Panc1 (cell line): Measurements from ENCODE around the gene CCNJL. TPM values are rescaled to one million over a fixed set of nuclear protein-coding genes. Genes with fewer than 3 reads are reported as not detected.

ENCODE experiments used
- ATAC-seq: fragments of 200-7000 bp; cut with Tn5 transposase; 2 replicates; pipeline ENCODE4 v1.9.1; 2020; ENCODE audit warnings: mild to moderate bottlenecking, moderate library complexity
- BruUV-seq: library from RNA; stranded (reverse); fragments of 400-500 nt; replicated peaks from 2 replicates; lab custom pipeline; 2021; lab: Mats Ljungman, UMichigan
- CTCF ChIA-PET: fragments of 300-600 bp; sonication (Branson Sonifier 250); formaldehyde crosslinking; loops from one replicate; lab custom pipeline; 2022; ENCODE audit warnings: antibody characterized with exemption; lab: Charles Lee
- POLR2A ChIA-PET: fragments of 300-600 bp; sonication (Branson Sonifier 250); formaldehyde crosslinking; loops from one replicate; lab custom pipeline; 2022; ENCODE audit warnings: antibody characterized with exemption; lab: Charles Lee
- DNase-seq: peaks from one replicate; pipeline ENCODE4 v3.0.0-alpha.2; 2010; ENCODE audit warnings: low read depth, low spot score
- H3K27ac ChIP-seq: 2 replicates; pipeline ENCODE4 v1.5.1; 2011; ENCODE audit warnings: mild to moderate bottlenecking, low read length, inconsistent platforms
- H3K27me3 ChIP-seq: fragments of 200-500 bp; sonication (Bioruptor generic); 2 replicates; pipeline ENCODE4 v1.6.0; 2014; ENCODE audit warnings: low read length, inconsistent platforms; ENCODE audit not compliant: control insufficient read depth, insufficient read depth
- H3K36me3 ChIP-seq: fragments of 200-500 bp; sonication (Bioruptor generic); 2 replicates; pipeline ENCODE4 v1.5.1; 2014; ENCODE audit warnings: inconsistent platforms, mild to moderate bottlenecking, low read length, moderate library complexity; ENCODE audit not compliant: control insufficient read depth, insufficient read depth
- H3K4me1 ChIP-seq: 2 replicates; pipeline ENCODE4 v1.5.1; 2011; ENCODE audit warnings: inconsistent platforms, mild to moderate bottlenecking, low read length, moderate library complexity; ENCODE audit not compliant: control insufficient read depth, insufficient read depth
- H3K4me3 ChIP-seq, 2 experiments: 2 replicates each; pipeline ENCODE4 v1.5.1; 2011 to 2012; ENCODE audit warnings: low read depth in 2 of 2, low read length in 2 of 2, mild to moderate bottlenecking in 2 of 2, inconsistent platforms in 1 of 2, moderate library complexity in 1 of 2
- H3K9me3 ChIP-seq: fragments of 200-500 bp; sonication (Bioruptor generic); 2 replicates; pipeline ENCODE4 v1.5.1; 2014; ENCODE audit warnings: low read depth, mild to moderate bottlenecking, inconsistent platforms, low read length, moderate library complexity; ENCODE audit not compliant: control insufficient read depth, insufficient read depth
- CTCF ChIP-seq: fragments of 450-650 bp; IDR thresholded peaks from 2 replicates; pipeline ENCODE4 v1.5.1; 2017; ENCODE audit warnings: mild to moderate bottlenecking
- POLR2AphosphoS5 ChIP-seq: IDR thresholded peaks from 2 replicates; pipeline ENCODE4 v1.6.1; 2012; ENCODE audit warnings: mild to moderate bottlenecking, low read depth, low read length, moderate library complexity
- REST ChIP-seq, 2 experiments: IDR thresholded peaks; 2 replicates each; pipeline ENCODE4 v1.6.1; 2011 to 2012; ENCODE audit warnings: low read depth in 2 of 2, control low read depth in 1 of 2, low read length in 1 of 2, mild to moderate bottlenecking in 1 of 2, moderate library complexity in 1 of 2; ENCODE audit not compliant: insufficient read depth in 1 of 2
- SIN3A ChIP-seq: IDR thresholded peaks from 2 replicates; pipeline ENCODE4 v1.6.1; 2012; ENCODE audit warnings: low read depth, mild to moderate bottlenecking, low read length, moderate library complexity, borderline replicate concordance; ENCODE audit not compliant: insufficient read depth
- TCF7L2 ChIP-seq: IDR thresholded peaks from 2 replicates; pipeline ENCODE4 v1.6.1; 2011; ENCODE audit warnings: mild to moderate bottlenecking, low read depth, low read length, inconsistent platforms
- in situ Hi-C: cut with HindIII; loops from 2 replicates; pipeline ENCODE4 v1.10.0; 2016; ENCODE audit warnings: low sequenced_read_pairs, low pct_unique_long_range_greater_than_20kb
- intact Hi-C: fragments of 100-400 bp; cut with micrococcal nuclease; formaldehyde crosslinking; loops from one replicate; pipeline ENCODE4 v1.10.0; 2022; ENCODE audit not compliant: unreplicated experiment
- total RNA-seq: library from RNA; stranded (reverse); gene quantifications from one replicate; pipeline ENCODE4 v1.2.1, GENCODE V29; 2021; ENCODE audit not compliant: unreplicated experiment

Gene CCNJL
- total RNA-seq, 1 experiment from 2014 or later: 35.0 TPM

GRCh38 chr5:160263326-160263855, 49.0 kb downstream of the CCNJL start:
- ATAC-seq (no peak), DNase-seq (no peak)
- Histone ChIP-seq H3K4me1 (no peaks in the 10 kb centered on the region), H3K27me3 (no peaks in the 10 kb centered on the region), H3K27ac (no peak overlapping the region), H3K36me3 (no peaks in the 10 kb centered on the region; the same call in 1 of the 2 replicates), H3K9me3 (no peaks in the 10 kb centered on the region), H3K4me3 (no peak overlapping the region)
- intact Hi-C loops (no loop called here), in situ Hi-C loops (no loop called here)
- ChIA-PET POLR2A (interaction anchor here (0.6 kb wide), 1 partner anchor 29 kb away, joined by 17 read pairs; no protein-coding TSS in a partner anchor), CTCF (no interaction called here)
- TF ChIP-seq POLR2AphosphoS5 (no peak), CTCF (no peak), REST (IDR thresholded peaks at IDR 0.05; ENCODE audit: insufficient read depth in 1 of 2, low read depth in 2 of 2, low read length in 1 of 2) (no peak)
- no TSS peak for BruUV-seq

- DNase-seq: no peak
- no peaks in the 10 kb centered on the region; the same call in 1 of the 2 replicates for H3K36me3 ChIP-seq
- H3K27me3 ChIP-seq: no peaks in the 10 kb centered on the region
- no peaks in the 10 kb centered on the region for H3K9me3 ChIP-seq
- CTCF ChIA-PET: no interaction called here
- ATAC-seq: no peak
- TF ChIP-seq POLR2AphosphoS5 (no peak), CTCF (no peak), REST (IDR thresholded peaks at IDR 0.05; ENCODE audit: insufficient read depth in 1 of 2, low read depth in 2 of 2, low read length in 1 of 2) (no peak), SIN3A (no peak), TCF7L2 (no peak)
- no peak overlapping the region for H3K4me3 ChIP-seq
- H3K27ac ChIP-seq: no peak overlapping the region
- in situ Hi-C loops (no loop called here), intact Hi-C loops (no loop called here)
- no peaks in the 10 kb centered on the region for H3K4me1 ChIP-seq
- POLR2A ChIA-PET: no interaction called here
- no TSS peak for BruUV-seq
These were observed 50.0 kb downstream of the CCNJL start for GRCh38 chr5:160262151-160263074.
